RWPE1 (cell line): ENCODE measurements around the gene HADH.
"Not testable (repeated sequence)": the region's sequence is repeated elsewhere in the genome, so short reads cannot be mapped to it uniquely, and the experiment has no call there.

Experiments
- CTCF ChIA-PET: fragments of 350-600 bp; sonication (Branson Sonifier 250); formaldehyde crosslinking; extraction: SDS; loops from one replicate; lab custom pipeline; 2021; lab: Yijun Ruan, JAX
- POLR2A ChIA-PET: fragments of 400-600 bp; formaldehyde crosslinking; extraction: SDS; loops from one replicate; lab custom pipeline; 2020; ENCODE audit warnings: antibody characterized with exemption; ENCODE audit not compliant: low non-redundant PET; lab: Yijun Ruan, JAX
- DNase-seq: peaks from one replicate; pipeline ENCODE4 v3.0.0; 2012; ENCODE audit warnings: low spot score
- H3K27ac ChIP-seq: fragments of 450-650 bp; 2 replicates; pipeline ENCODE4 v1.5.1; 2017
- CTCF ChIP-seq: fragments of 450-650 bp; conservative IDR thresholded peaks from 2 replicates; pipeline ENCODE4 v1.5.1; 2017; ENCODE audit warnings: low read depth, mild to moderate bottlenecking

Gene HADH

DNA sequence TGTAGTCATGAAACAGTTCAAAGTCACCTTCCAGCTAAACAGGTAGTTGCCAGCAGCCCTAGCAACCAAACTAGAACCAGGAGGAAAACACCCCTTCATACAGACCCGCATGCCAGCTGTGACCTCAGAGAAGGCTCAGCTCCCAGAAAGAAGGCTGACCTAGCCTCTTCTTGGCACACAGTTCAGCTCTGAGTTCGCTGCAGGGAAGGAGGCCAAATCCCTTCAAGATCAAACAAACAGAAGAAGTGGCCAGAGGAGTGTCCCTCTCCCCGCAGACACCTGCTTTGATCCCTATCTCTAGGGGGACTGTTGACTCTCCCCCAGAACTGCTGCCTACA is 56.0 kb downstream of the HADH start:
- no peak for TF ChIP-seq CTCF
- CTCF ChIA-PET = interaction anchor here (0.5 kb wide), 1 partner anchor 527 kb away, joined by 3 read pairs; no protein-coding TSS in a partner anchor
- no peak overlapping the region for H3K27ac ChIP-seq
- POLR2A ChIA-PET = no interaction called here
- no peak for DNase-seq

GRCh38 chr4:108047199-108047598 is 57.5 kb downstream of the HADH start:
- no peak for DNase-seq
- CTCF ChIA-PET = interaction anchor here (0.5 to 0.6 kb wide), 2 partner anchors 28 to 435 kb away, joined by 3 to 6 read pairs; no protein-coding TSS in a partner anchor
- no peak overlapping the region for H3K27ac ChIP-seq
- TF ChIP-seq CTCF = no peak
- POLR2A ChIA-PET = no interaction called here

DNA sequence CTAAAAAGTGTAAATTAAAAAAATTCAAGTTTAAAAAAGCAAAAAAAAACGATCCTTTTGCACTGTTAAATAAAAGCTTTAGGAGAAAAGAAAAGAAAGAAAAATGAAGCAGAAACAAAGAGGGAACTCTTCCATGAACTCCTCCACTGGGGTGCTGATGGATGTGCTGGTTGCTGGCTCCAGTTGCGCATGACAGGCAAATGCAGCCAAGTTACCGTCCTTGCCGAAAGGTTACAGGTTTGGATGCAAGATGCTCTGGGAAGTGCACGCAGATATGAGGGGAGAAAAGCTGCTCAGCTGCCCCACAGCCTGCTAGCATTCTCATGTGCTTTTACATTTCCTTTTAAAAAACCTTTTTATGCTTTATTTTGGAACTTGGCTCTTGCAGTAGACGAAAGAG is 58.5 kb downstream of the HADH start:
- no peak for DNase-seq
- ChIA-PET CTCF (interaction anchor here (0.5 kb wide), 1 partner anchor 525 kb away, joined by 6 read pairs; no protein-coding TSS in a partner anchor), POLR2A (no interaction called here)
- H3K27ac ChIP-seq = no peak overlapping the region
- TF ChIP-seq CTCF = no peak

DNA sequence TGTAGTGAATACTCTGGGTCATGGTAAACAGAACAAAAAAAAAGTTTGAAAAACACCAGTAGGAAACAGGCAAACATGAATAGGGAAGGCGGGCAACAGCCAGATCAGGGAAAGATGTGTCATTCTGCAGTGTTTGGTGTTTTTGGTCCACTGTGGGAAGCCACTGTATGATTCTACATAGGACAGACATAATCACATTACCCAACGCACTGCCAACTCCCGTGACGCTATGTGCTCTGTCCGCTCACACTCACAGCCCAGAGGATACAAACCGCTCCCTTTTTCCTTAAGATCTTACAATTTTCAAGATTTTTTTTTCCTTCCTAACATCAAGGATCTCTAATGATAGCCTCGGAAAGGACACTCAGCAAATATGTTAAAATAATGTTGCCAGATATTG is 59.3 kb downstream of the HADH start:
- DNase-seq = no peak
- POLR2A ChIA-PET = no interaction called here
- CTCF ChIA-PET = no interaction called here
- TF ChIP-seq CTCF = no peak
- no peak overlapping the region for H3K27ac ChIP-seq

DNA sequence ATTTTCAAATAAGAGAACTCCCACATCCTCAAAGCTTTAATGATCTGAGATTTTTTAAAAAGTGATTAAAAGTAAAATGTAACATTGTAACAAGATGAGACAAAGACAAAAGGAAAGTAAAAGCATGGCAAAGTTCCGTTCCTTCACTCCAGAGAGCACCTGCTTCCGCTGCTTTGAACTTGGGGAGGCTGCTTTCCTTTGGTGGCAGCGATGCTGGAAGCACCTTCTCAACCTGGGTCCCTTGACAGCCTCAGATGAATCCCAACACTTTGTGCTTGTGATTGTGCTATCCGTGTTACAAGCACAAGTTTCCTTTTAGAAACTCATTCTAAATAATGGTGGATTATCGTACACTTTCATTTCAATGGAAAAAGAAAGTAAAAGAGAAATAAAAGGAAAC is 59.7 kb downstream of the HADH start:
- ChIA-PET POLR2A (no interaction called here), CTCF (interaction anchor here (0.5 kb wide), 1 partner anchor 31 kb away, joined by 3 read pairs; no protein-coding TSS in a partner anchor)
- TF ChIP-seq CTCF = no peak
- DNase-seq = no peak
- H3K27ac ChIP-seq = no peak overlapping the region

- POLR2A ChIA-PET = not testable (repeated sequence)
- CTCF ChIA-PET = interaction anchor here (0.5 kb wide), 1 partner anchor 522 kb away, joined by 4 read pairs; no protein-coding TSS in a partner anchor
Observed at GRCh38 chr4:108050166-108051111, 60.8 kb downstream of the HADH start.

DNA sequence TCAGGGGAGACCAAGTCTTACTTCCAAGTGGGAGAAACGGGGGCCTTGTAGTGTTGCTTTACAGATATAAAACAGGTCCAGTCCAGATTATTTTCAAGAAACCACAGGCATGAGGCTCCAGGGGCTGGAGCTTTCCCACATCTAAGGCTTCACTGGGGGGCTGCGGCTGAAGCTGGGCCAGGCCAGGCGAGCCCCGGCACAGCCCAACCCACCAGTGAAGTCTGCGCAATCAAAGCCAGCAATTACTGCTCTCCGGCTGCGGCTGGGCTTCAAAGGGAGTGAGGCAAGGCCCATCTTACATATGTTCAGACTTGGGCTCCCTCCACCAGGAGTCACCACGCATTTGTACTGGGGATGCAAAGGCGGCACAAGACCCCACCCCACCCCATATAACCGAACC is 61.7 kb downstream of the HADH start:
- ChIA-PET CTCF (no interaction called here), POLR2A (interaction anchor here (0.6 kb wide), 1 partner anchor 174 kb away, joined by 10 read pairs; no protein-coding TSS in a partner anchor)
- no peak overlapping the region for H3K27ac ChIP-seq
- TF ChIP-seq CTCF = no peak
- DNase-seq = no peak

More at GRCh38 chr4:108050166-108051111, 60.8 kb downstream of the HADH start:
- not testable (repeated sequence) for H3K27ac ChIP-seq, DNase-seq
